ENCODE results near the gene ERGIC1.

The ERGIC1 gene

DNA sequence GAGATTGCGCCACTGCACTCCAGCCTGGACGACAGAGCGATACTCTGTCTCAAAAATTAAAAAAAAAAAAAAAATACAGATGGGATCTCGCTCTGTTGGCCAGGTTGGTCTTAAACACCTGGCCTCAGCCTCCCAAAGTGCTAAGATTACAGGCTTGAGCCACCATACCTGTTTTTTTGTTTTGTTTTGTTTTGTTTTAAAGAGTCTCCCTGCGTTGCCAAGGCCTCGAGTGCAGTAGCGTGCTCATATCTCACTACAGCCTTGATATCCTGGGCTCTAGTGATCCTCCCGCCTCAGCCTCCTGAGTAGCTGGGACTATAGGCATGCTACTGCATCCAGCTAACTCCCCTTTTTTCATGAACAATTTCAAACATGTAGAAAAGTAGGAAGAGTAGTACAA is 156.7 kb downstream of the ERGIC1 start:
- peak; percentile 15 for DNase-seq

DNA sequence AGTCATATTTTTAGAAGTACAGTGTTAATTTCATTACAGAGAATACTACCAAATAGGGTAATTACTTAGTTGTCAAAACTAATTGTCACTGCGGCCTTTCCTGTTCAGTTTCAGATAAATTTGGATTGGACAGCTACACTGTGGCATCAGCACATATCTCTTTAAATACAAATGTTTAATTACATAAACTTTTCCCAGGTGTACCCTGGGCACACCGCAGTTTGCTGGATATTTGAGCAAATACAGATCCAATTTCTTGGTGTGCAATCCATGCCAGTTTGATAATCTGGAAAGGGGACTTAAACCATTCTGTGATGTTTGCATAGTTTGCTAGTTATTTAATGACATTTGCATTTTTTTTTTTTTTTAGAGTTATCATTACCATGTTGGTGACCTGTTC is 160.4 kb downstream of the ERGIC1 start:
- DNase-seq, result no peak

DNA sequence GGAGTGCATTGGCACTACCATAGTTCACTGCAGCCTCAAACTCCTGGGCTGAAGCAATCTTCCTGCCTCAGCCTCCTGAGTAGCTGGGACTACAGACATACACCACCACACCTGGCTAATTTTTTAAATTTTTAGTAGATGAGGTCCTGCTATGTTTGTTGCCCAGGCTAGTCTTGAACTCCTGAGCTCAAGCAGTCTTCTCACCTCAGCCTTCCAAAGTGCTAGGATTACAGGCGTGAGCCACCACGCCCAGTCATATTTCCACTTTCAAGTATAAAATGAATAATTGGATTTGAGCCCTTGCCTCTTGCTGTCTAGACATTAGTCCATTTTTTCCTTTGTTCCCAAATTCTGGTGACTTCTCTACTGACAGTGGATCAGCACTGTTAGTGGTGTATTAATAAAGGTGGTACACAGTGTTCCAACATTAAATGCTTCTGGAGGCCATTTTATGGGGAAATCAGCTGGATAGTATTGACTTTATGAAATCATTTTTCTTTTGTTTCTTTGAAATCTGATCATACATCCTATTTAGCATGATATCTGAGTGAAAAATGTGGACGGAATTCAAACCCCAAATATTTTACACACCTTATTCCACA is 165.4 kb downstream of the ERGIC1 start:
- no peak for DNase-seq

DNA sequence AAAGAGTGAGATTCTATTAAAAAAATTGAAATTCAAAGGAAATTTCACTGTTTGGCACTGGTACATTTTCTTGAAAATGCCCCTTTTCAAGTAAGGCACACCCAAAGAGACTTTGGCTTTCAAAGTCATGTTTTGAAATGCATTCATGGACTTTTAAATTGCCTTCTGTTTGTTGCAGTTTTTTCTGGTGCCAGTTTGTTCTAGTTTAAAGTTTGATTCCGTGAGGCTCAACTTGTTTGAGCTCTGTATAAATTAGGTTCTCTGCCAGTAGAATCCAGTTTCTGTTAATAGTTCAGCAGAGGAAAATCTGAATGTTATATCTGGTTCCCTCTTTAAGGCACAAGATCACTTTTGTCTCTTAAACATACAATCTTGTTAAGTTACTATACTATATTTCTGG is 165.9 kb downstream of the ERGIC1 start:
- no peak for DNase-seq

DNA sequence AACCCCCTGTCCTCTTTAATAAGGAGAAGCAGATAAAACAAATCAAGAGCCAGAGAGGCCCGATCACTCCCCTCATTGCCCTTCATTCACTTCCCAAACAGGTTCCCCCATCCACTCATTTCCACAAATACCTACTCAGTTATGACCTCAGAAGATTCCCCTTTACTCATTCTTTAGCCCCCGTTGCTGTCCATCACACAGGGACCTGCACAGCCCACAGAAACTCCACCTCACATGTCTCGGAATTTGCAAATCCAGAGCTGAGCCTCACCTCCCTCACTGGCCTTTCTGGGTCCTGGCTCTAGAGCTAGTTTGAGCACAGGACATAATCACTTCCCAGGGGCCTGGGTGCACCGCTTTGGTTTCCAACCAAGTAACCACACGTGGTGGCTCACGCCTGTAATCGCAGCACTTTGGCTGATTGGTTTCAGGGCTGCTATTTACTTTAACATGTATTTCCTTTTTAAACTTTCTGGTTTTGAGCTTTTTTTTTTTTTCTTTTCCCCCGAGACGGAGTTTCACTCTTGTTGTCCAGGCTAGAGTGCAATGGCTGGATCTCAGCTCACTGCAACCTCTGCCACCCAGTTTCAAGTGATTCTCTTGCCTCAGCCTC is 167.3 kb downstream of the ERGIC1 start:
- DNase-seq, result no peak

Data from DMS53 (cell line).